Measurements from ENCODE around the gene LARGE1.

LARGE1 gene

DNA sequence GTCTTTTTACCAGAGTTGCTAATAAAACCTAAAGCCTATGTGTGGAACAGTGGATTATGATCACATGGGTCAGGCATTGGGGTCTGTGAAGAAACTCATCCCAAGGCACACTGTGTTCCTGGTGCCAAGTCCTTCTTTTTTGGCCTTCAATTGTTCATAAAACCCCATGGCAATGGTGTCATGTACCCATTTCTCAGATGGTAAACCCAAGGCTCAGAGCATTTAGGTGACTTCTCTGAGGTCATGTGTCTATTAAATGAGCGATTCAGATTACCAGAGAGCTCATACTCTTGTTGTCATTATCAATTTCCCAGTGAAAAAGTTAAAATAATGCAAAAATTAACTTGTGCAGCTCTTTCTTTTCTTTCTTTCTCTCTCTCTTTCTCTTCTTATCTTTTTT lies 589.3 kb downstream of the LARGE1 start:
- H3K9me3 ChIP-seq = peaks cover 6% of the 10 kb centered on the region; the same call in 1 of the 2 replicates
- TF ChIP-seq, protein P1, sequence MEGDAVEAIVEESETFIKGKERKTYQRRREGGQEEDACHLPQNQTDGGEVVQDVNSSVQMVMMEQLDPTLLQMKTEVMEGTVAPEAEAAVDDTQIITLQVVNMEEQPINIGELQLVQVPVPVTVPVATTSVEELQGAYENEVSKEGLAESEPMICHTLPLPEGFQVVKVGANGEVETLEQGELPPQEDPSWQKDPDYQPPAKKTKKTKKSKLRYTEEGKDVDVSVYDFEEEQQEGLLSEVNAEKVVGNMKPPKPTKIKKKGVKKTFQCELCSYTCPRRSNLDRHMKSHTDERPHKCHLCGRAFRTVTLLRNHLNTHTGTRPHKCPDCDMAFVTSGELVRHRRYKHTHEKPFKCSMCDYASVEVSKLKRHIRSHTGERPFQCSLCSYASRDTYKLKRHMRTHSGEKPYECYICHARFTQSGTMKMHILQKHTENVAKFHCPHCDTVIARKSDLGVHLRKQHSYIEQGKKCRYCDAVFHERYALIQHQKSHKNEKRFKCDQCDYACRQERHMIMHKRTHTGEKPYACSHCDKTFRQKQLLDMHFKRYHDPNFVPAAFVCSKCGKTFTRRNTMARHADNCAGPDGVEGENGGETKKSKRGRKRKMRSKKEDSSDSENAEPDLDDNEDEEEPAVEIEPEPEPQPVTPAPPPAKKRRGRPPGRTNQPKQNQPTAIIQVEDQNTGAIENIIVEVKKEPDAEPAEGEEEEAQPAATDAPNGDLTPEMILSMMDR (IDR thresholded peaks at IDR 0.05; ENCODE audit: low read depth, low read length) = no peak
- H3K4me1 ChIP-seq = no peaks in the 10 kb centered on the region
- no peak overlapping the region for H3K4me3 ChIP-seq (ENCODE audit: low read depth, low read length)
- H3K27me3 ChIP-seq = no peaks in the 10 kb centered on the region
- DNase-seq = no peak
- H3K36me3 ChIP-seq = no peaks in the 10 kb centered on the region

- TF ChIP-seq, protein P1 (IDR thresholded peaks at IDR 0.05; ENCODE audit: low read depth, low read length) = no peak
- no peaks in the 10 kb centered on the region for H3K4me1 ChIP-seq
Measured at GRCh38 chr22:33330534-33330933, 589.7 kb downstream of the LARGE1 start.

DNA sequence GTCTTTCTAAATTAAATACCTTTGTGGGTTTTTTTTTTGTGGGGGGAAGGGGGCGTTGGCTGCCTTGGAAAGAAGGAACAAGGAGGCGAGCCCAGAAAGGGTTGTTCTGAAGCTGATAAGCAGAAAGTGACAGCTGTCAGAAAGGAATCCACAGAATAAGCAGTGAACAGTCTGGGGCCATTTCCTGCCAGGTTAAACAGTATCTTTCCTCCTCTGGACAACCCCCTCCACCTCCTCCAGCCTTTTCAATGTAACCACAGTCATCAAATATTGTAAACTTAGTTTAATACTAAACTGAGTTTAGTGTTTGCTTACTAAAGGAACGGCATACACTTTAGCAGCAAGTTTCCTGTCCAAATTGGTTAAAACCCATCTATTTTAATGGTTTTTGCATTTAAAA lies 590.9 kb downstream of the LARGE1 start:
- no peaks in the 10 kb centered on the region for H3K36me3 ChIP-seq
- no peak overlapping the region for H3K4me3 ChIP-seq (ENCODE audit: low read depth, low read length)
- no peaks in the 10 kb centered on the region for H3K27me3 ChIP-seq
- TF ChIP-seq, protein P1 (IDR thresholded peaks at IDR 0.05; ENCODE audit: low read depth, low read length) = no peak
- no peak for DNase-seq
- peaks cover 6% of the 10 kb centered on the region; the same call in 1 of the 2 replicates for H3K9me3 ChIP-seq
- no peaks in the 10 kb centered on the region for H3K4me1 ChIP-seq

More at GRCh38 chr22:33330534-33330933, 589.7 kb downstream of the LARGE1 start:
- Histone ChIP-seq H3K4me3 (ENCODE audit: low read depth, low read length) (no peak overlapping the region), H3K36me3 (no peaks in the 10 kb centered on the region), H3K27me3 (no peaks in the 10 kb centered on the region), H3K9me3 (peaks cover 6% of the 10 kb centered on the region; the same call in 1 of the 2 replicates)
- no peak for DNase-seq

DNA sequence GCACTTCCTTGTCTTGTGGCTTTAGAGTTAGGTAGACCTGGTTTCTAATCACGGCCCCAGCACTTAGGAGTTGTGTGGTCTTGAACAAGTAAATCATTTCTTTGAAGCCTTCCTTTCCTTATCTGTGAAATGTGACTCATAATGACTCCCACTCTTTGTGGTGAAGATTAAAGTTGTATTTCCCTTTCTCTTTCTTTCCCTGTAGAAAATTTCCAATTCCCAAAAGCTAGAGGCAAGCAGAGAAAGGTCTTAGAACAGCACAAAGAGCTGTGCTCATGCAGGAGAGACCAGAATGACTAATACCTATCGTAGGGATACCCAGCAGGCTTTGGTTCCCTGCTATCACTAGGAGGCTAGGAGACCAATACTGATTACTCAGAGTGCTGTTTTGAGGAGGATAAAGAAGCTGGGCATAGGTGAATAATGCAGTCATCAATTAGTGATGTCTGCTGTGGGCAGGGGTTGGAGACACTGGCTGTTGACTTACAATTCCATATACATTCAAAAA lies 591.4 kb downstream of the LARGE1 start:
- TF ChIP-seq, protein P1 (IDR thresholded peaks at IDR 0.05; ENCODE audit: low read depth, low read length) = no peak
- Histone ChIP-seq H3K4me1 (no peaks in the 10 kb centered on the region), H3K4me3 (ENCODE audit: low read depth, low read length) (no peak overlapping the region), H3K27me3 (no peaks in the 10 kb centered on the region), H3K9me3 (peaks cover 6% of the 10 kb centered on the region; the same call in 1 of the 2 replicates), H3K36me3 (no peaks in the 10 kb centered on the region)
- no peak for DNase-seq

DNA sequence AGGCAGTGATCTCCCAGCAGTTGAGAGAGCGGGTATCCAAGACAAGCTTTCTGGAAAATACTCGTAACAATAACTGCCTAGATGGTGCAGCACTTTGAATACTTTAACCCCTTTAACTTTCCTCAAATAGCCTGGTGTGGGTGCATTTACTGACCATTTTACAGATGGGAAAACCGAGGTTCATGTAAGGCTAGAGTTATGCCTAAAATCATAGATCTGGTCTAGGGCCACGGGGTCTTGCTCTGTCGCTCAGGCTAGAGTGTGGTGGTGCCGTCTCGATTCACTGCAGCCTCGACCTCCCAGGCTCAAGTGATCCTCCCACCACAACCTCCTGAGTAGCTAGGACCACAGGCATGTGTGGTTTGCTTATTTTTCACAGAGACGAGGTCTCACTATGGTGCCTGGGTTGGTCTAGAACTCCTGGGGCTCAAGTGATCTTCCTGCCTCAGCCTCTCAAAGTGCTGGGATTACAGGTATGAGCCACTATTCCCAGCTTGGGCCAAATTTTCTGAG lies 592.9 kb downstream of the LARGE1 start:
- TF ChIP-seq, protein P1 (IDR thresholded peaks at IDR 0.05; ENCODE audit: low read depth, low read length) = no peak
- Histone ChIP-seq H3K27me3 (no peaks in the 10 kb centered on the region), H3K4me1 (no peaks in the 10 kb centered on the region), H3K36me3 (no peaks in the 10 kb centered on the region), H3K4me3 (ENCODE audit: low read depth, low read length) (no peak overlapping the region), H3K9me3 (peaks cover 6% of the 10 kb centered on the region; the same call in 1 of the 2 replicates)
- DNase-seq = no peak

GRCh38 chr22:33326540-33327295 lies 593.6 kb downstream of the LARGE1 start:
- H3K27me3 ChIP-seq = no peaks in the 10 kb centered on the region
- H3K4me3 ChIP-seq (ENCODE audit: low read depth, low read length) = no peak overlapping the region
- DNase-seq = no peak
- TF ChIP-seq, protein P1 (IDR thresholded peaks at IDR 0.05; ENCODE audit: low read depth, low read length) = no peak
- peaks cover 6% of the 10 kb centered on the region; the same call in 1 of the 2 replicates for H3K9me3 ChIP-seq
- no peaks in the 10 kb centered on the region for H3K4me1 ChIP-seq
- no peaks in the 10 kb centered on the region for H3K36me3 ChIP-seq

Data from BE2C (cell line).